Fibroblast of villous mesenchyme (primary cell): ENCODE measurements around the gene CELSR1. TPM values are rescaled to one million over a fixed set of nuclear protein-coding genes. Genes with fewer than 3 reads are reported as not detected.

Source experiments
- DNase-seq: peaks from one replicate; pipeline ENCODE4 v3.0.0-alpha.2; 2010; ENCODE audit warnings: low read depth
- H3K4me3 ChIP-seq: 2 replicates; pipeline ENCODE4 v1.5.1; 2011; ENCODE audit warnings: low read depth, mild to moderate bottlenecking, low read length
- total RNA-seq: library from RNA; depleted of rRNA; stranded (reverse); fragments of >200 nt; gene quantifications from 2 replicates; pipeline ENCODE4 v1.2.3, GENCODE V29; 2012
- TF ChIP-seq, protein P1 (sequence below): IDR thresholded peaks from 2 replicates; pipeline ENCODE4 v1.5.1; 2012; ENCODE audit warnings: low read depth, mild to moderate bottlenecking, low read length; ENCODE audit not compliant: insufficient read depth

Gene CELSR1
- total RNA-seq, 1 donor: 1.7 TPM

DNA sequence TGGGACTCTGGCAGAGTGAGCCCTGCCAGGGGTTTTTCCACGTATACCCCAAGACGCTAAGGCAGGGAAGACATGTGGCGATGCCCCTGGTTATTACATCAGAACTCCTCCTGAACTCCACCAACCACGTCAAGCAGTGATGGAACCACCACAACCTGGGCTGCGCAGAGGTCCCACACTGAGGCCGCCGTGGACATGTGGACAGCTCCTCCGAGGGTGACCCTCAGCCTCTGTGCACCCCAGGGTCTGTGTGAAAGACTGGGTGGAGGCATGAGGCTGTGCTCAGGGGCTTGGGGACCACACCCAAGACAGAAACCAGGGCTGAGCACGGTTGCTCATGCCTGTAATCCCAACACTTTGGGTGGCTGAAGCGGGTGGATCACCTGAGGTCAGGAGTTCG lies 149.7 kb downstream of the CELSR1 start:
- no peak for DNase-seq
- H3K4me3 ChIP-seq: no peak overlapping the region
- TF ChIP-seq, protein P1, sequence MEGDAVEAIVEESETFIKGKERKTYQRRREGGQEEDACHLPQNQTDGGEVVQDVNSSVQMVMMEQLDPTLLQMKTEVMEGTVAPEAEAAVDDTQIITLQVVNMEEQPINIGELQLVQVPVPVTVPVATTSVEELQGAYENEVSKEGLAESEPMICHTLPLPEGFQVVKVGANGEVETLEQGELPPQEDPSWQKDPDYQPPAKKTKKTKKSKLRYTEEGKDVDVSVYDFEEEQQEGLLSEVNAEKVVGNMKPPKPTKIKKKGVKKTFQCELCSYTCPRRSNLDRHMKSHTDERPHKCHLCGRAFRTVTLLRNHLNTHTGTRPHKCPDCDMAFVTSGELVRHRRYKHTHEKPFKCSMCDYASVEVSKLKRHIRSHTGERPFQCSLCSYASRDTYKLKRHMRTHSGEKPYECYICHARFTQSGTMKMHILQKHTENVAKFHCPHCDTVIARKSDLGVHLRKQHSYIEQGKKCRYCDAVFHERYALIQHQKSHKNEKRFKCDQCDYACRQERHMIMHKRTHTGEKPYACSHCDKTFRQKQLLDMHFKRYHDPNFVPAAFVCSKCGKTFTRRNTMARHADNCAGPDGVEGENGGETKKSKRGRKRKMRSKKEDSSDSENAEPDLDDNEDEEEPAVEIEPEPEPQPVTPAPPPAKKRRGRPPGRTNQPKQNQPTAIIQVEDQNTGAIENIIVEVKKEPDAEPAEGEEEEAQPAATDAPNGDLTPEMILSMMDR: no peak

DNA sequence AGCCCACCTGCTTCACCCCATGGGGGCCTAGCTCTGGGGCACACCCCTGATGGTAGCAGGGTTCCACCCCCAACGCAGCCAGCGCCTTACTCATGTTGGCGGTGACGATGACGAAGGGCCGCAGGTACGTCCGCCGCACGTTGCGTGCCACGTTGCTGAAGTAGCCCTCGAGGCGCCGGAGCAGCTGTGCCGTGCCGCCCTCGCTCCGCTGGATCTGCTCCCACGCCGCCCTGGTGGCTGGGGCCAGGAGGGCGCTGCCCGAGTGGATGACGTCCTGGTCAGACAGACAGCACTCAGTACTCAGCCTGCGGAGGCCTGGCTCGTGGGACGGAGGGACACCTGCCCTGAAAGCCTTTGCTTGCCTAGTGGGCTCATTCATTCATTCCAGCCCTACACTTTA lies 151.1 kb downstream of the CELSR1 start:
- TF ChIP-seq, protein P1: no peak
- H3K4me3 ChIP-seq: no peak overlapping the region
- no peak for DNase-seq

DNA sequence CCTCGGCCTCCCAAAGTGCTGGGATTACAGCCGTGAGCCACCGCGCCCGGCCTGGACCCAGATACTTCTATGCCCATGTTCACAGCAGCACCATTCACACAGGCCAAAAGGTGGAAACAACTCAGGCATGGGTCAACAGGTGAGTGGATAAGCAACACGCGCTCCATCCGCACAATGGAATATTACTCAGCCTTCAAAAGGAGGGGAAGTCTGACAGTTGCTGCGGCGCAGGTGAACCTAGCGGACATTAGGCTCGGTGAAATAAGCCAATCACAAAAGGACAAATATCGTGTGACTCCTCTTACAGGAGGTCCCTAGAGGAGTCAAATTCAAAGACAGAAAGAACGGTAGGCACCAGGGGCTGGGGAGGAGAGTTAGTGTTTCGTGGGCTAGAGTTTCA lies 154.9 kb downstream of the CELSR1 start:
- TF ChIP-seq, protein P1: no peak
- no peak for DNase-seq
- no peak overlapping the region for H3K4me3 ChIP-seq

DNA sequence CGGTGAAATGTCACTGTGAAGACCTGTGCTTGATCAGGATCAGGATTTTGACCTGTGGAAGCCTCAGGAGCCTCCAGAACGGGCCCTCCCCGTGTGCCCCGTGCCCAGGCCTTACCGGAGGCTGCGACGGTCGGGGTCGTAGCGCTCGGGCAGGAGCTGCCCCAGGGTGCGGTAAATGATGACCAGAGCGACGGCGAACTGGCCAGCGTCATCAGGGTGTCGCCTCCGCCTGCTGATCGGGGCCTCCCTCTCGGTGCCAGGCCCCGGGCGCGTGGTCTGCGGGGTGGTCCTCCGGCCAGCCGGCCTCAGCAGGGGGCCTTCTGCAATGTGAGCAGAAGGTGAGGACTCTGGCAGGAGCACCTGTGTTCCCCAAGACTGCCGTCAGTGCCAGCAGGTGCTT lies 155.7 kb downstream of the CELSR1 start:
- TF ChIP-seq, protein P1: no peak
- H3K4me3 ChIP-seq: no peak overlapping the region
- DNase-seq: no peak

DNA sequence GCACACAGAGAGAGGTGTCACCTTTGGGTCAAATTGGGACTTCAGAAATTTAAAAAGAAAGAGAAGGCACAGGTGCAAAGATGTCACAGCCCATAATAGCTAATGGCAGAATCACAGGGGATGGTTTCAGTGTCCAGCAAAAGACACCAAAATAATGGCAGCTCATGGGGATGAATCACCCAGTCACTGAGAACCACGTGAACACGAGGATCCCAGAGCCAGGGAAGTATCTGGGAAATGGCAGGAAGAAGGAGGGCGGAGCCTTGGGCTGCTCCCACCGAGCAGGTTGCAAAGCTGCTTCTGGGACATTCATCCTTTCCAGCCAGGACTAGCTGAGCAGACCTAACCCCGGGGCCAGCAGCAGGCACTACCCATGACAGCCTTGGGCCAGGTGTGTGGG lies 156.3 kb downstream of the CELSR1 start:
- peak; percentile 21 for DNase-seq
- H3K4me3 ChIP-seq: no peak overlapping the region
- TF ChIP-seq, protein P1: no peak

DNA sequence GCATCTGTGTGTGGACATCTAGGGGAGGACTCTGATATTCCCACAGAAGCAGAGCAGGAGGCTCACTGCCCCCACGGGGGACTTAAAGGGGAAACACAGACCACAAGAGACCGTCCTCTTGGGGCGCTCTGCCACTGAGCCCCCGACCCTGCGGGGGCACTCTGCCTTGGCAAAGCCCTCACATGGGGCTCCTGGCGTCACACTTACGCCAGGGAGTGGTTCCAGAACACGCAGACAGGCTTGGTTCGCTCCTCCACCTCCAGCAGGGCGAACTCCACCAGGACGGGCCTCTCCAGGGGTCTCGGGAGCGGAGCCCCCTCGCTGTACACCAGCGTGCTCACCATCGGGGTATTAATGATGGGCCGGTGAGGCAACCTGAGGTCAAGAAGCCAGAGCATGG lies 156.8 kb downstream of the CELSR1 start:
- DNase-seq: no peak
- TF ChIP-seq, protein P1: no peak
- H3K4me3 ChIP-seq: no peak overlapping the region

DNA sequence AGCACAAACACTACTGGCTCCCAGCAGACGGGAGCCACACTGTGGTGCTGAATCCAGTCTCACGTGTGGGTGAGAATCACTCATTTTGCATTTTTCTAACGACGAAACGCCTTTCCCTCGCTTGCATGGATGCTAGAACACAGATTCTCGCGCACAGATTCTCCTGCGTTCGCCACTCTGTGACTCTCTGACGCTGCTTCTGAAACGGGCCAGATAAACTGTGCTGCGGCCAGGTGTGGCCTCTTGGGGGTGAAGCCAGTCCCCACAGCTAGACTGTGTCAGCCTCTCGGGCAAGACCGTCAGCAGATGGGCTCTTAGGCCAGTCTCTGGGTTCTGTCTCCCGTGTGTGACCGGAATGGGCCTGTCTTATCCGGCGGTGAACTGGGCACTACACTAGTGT lies 157.4 kb downstream of the CELSR1 start:
- H3K4me3 ChIP-seq: no peak overlapping the region
- TF ChIP-seq, protein P1: no peak
- DNase-seq: no peak
